AG10803 (cell line): Measurements from ENCODE around the gene ELOB.

Experiments used
- DNase-seq: peaks from one replicate; pipeline ENCODE4 v3.0.0; 2010; ENCODE audit warnings: low read depth
- H3K4me3 ChIP-seq: 2 replicates; pipeline ENCODE4 v1.5.1; 2011; ENCODE audit warnings: mild to moderate bottlenecking, low read length, control low read depth
- TF ChIP-seq, protein P1 (sequence below): conservative IDR thresholded peaks from 2 replicates; pipeline ENCODE4 v1.5.1; 2011; ENCODE audit warnings: mild to moderate bottlenecking, low read length, control low read depth, inconsistent platforms

Gene ELOB

DNA sequence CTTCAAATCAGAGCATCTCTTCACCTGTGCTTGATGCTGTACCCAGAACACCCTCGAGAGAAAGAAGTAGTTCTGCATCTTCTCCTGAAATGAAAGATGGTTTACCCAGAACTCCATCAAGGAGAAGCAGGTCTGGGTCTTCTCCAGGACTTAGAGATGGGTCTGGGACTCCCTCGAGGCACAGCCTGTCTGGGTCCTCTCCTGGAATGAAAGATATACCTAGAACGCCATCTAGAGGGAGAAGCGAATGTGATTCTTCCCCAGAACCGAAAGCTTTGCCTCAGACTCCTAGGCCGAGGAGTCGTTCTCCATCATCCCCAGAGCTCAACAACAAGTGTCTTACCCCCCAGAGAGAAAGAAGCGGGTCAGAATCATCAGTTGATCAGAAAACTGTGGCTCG is 12.4 kb downstream of the ELOB start:
- TF ChIP-seq, protein P1, sequence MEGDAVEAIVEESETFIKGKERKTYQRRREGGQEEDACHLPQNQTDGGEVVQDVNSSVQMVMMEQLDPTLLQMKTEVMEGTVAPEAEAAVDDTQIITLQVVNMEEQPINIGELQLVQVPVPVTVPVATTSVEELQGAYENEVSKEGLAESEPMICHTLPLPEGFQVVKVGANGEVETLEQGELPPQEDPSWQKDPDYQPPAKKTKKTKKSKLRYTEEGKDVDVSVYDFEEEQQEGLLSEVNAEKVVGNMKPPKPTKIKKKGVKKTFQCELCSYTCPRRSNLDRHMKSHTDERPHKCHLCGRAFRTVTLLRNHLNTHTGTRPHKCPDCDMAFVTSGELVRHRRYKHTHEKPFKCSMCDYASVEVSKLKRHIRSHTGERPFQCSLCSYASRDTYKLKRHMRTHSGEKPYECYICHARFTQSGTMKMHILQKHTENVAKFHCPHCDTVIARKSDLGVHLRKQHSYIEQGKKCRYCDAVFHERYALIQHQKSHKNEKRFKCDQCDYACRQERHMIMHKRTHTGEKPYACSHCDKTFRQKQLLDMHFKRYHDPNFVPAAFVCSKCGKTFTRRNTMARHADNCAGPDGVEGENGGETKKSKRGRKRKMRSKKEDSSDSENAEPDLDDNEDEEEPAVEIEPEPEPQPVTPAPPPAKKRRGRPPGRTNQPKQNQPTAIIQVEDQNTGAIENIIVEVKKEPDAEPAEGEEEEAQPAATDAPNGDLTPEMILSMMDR: no peak
- DNase-seq: no peak
- H3K4me3 ChIP-seq: no peak overlapping the region

DNA sequence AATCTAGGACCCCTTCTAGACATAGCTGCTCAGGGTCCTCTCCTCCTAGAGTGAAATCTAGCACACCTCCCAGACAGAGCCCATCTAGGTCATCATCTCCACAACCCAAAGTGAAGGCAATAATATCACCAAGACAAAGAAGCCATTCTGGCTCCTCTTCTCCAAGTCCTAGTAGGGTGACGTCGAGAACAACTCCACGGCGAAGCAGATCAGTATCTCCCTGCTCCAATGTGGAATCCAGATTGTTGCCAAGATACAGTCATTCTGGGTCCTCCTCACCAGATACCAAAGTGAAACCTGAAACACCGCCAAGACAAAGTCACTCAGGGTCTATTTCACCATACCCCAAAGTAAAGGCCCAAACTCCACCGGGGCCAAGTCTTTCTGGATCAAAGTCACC is 13.9 kb downstream of the ELOB start:
- no peak overlapping the region for H3K4me3 ChIP-seq
- DNase-seq: no peak
- TF ChIP-seq, protein P1: no peak

DNA sequence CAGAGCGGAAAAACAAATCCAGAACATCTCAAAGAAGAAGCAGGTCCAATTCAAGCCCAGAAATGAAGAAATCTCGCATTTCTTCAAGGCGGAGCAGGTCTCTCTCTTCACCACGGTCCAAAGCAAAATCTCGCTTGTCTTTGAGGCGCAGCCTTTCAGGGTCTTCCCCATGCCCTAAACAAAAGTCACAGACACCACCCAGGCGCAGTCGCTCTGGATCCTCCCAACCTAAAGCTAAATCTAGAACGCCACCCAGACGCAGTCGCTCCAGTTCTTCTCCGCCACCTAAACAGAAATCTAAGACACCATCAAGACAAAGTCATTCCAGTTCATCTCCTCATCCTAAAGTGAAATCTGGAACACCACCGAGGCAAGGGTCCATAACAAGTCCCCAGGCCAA is 14.4 kb downstream of the ELOB start:
- H3K4me3 ChIP-seq: no peak overlapping the region
- TF ChIP-seq, protein P1: no peak
- DNase-seq: no peak

DNA sequence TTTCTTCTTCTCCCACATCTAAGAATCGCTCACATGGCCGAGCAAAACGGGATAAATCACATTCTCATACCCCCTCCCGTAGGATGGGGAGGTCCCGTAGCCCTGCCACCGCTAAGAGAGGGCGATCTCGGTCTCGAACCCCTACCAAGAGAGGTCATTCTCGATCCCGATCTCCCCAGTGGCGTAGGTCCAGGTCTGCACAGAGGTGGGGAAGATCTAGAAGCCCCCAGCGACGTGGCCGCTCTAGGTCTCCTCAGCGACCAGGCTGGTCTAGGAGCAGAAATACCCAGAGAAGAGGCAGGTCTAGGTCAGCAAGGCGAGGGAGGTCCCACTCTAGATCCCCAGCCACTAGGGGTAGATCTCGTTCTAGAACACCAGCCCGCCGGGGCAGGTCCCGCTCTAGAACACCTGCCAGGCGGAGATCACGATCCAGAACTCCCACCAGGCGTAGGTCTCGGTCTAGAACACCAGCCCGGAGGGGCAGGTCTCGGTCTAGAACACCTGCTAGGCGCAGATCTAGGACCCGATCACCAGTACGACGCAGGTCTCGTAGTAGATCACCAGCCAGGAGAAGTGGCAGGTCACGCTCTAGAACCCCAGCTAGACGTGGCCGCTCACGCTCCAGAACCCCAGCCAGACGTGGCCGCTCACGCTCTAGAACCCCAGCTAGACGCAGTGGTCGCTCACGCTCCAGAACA is 15.0 kb downstream of the ELOB start:
- TF ChIP-seq, protein P1: no peak
- no peak for DNase-seq
- H3K4me3 ChIP-seq: no peak overlapping the region

DNA sequence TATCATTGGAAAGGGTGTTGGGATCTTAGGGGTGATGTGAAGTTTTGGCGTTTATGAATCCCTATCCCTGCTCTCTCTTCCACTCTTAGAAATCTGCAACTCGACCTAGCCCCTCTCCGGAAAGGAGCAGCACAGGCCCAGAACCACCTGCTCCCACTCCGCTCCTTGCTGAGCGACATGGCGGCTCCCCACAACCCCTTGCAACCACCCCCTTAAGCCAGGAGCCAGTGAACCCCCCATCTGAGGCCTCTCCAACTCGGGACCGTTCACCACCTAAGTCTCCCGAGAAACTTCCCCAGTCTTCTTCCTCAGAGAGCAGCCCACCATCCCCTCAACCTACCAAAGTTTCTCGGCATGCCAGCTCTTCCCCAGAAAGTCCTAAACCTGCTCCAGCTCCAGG is 15.6 kb downstream of the ELOB start:
- no peak for DNase-seq
- TF ChIP-seq, protein P1: no peak
- no peak overlapping the region for H3K4me3 ChIP-seq

DNA sequence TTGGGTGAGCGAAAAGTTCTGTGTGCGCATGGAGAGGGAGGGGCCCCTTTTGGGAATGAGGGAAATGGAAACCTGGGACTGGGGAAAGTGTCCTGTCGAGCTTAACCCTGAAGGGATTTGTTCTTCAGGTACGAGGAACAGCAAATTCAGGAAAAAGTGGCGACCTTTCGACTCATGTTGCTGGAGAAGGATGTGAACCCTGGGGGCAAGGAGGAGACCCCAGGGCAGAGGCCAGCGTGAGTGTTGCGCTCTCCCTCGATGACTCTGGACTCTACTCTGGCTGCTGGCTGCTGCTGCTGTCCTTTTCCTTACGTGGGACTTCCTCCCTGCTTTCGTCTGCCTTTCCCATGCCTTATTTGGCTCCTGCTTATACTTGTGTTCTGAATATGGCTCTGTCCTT is 19.7 kb downstream of the ELOB start:
- H3K4me3 ChIP-seq: no peak overlapping the region
- no peak for DNase-seq
- TF ChIP-seq, protein P1: no peak

DNA sequence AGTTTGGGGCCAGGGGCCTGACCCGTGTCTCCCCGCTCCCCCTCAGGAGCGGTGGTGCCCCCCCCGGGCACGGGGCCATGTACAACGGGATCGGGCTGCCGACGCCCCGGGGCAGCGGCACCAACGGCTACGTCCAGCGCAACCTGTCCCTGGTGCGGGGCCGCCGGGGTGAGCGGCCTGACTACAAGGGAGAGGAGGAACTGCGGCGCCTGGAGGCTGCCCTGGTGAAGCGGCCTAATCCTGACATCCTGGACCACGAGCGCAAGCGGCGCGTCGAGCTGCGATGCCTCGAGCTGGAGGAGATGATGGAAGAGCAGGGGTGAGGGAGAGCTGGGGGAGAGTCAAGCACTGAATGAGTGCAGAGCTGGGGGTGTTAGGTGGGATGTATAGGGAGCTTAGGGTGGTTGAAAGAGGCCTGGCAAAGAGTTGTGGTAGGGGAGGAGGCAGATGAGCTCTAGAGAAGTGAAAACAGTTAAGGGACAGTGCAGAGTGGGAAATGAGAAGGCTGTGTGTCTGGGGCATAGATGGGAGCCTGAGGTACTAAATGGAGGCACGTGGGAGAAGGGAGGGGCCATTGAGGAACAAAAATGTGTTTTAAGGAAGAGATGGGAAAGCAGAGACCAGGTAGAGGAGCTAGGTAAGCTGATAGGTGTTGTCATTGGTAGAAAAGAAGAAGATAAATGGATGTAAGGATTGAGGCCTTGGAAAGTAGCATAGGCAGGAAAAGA is 20.6 kb downstream of the ELOB start:
- TF ChIP-seq, protein P1: no peak
- DNase-seq: no peak
- no peak overlapping the region for H3K4me3 ChIP-seq
